Neural cell (in vitro differentiated cells): ENCODE results near the gene ENOX1. TPM values are rescaled to one million over a fixed set of nuclear protein-coding genes. Genes with fewer than 3 reads are reported as not detected.

Experiments used
- H2AFZ ChIP-seq: fragments of 200-600, 300-800 bp; sonication (generic), shearing (Covaris generic); 2 replicates; pipeline ENCODE4 v1.6.0; 2014; ENCODE audit warnings: low read depth, mild to moderate bottlenecking, antibody characterized with exemption, low read length, moderate library complexity
- H3F3A ChIP-seq: fragments of 200-600 bp; shearing (Covaris generic); 2 replicates; pipeline ENCODE4 v1.6.1; 2016; ENCODE audit warnings: mild to moderate bottlenecking, moderate library complexity, mixed read lengths, antibody characterized with exemption, low read length; ENCODE audit not compliant: insufficient read depth, poor library complexity, severe bottlenecking
- H3K27ac ChIP-seq: fragments of 200-600, 300-800 bp; sonication (generic), shearing (Covaris generic); 2 replicates; pipeline ENCODE4 v1.5.1; 2014; ENCODE audit warnings: mild to moderate bottlenecking, low read length, moderate library complexity
- H3K27me3 ChIP-seq: fragments of 300-800, 200-600 bp; sonication (generic), shearing (Covaris generic); 2 replicates; pipeline ENCODE4 v1.6.0; 2014; ENCODE audit warnings: mild to moderate bottlenecking, low read depth, low read length, moderate library complexity; ENCODE audit not compliant: insufficient read depth
- H3K36me3 ChIP-seq: fragments of 300-800, 200-600 bp; sonication (generic), shearing (Covaris generic); 2 replicates; pipeline ENCODE4 v1.5.1; 2014; ENCODE audit warnings: mild to moderate bottlenecking, antibody characterized with exemption, low read length, moderate library complexity; ENCODE audit not compliant: insufficient read depth
- H3K4me2 ChIP-seq: fragments of 300-800, 200-600 bp; sonication (generic), shearing (Covaris generic); 2 replicates; pipeline ENCODE4 v1.6.0; 2014; ENCODE audit warnings: mild to moderate bottlenecking, low read length
- H3K4me3 ChIP-seq: fragments of 300-800, 200-600 bp; sonication (generic), shearing (Covaris generic); 2 replicates; pipeline ENCODE4 v1.5.1; 2014; ENCODE audit warnings: mild to moderate bottlenecking, low read length, moderate library complexity
- H3K79me2 ChIP-seq: fragments of 200-600 bp; shearing (Covaris generic); replicated peaks from 2 replicates; pipeline ENCODE4 v1.6.0; 2014; ENCODE audit warnings: mild to moderate bottlenecking, low read length, moderate library complexity; ENCODE audit not compliant: insufficient read depth
- H3K9ac ChIP-seq: fragments of 300-800, 200-600 bp; sonication (generic), shearing (Covaris generic); 2 replicates; pipeline ENCODE4 v1.6.1; 2016; ENCODE audit warnings: mild to moderate bottlenecking, low read length, mixed read lengths
- H3K9me2 ChIP-seq: fragments of 200-600 bp; shearing (Covaris generic); 2 replicates; pipeline ENCODE4 v1.6.1; 2016; ENCODE audit warnings: mild to moderate bottlenecking, low read length, mixed read lengths; ENCODE audit not compliant: insufficient read depth
- H3K9me3 ChIP-seq: fragments of 200-600, 300-800 bp; sonication (generic), shearing (Covaris generic); 2 replicates; pipeline ENCODE4 v1.6.1; 2016; ENCODE audit warnings: mild to moderate bottlenecking, mixed run types, low read length, moderate library complexity, mixed read lengths
- H4K20me1 ChIP-seq: fragments of 200-600 bp; shearing (Covaris generic); 2 replicates; pipeline ENCODE4 v1.6.1; 2016; ENCODE audit warnings: mild to moderate bottlenecking, mixed run types; ENCODE audit not compliant: insufficient read depth
- EP300 ChIP-seq: fragments of 450-650 bp; conservative IDR thresholded peaks from 2 replicates; pipeline ENCODE4 v1.6.1; 2014; ENCODE audit warnings: antibody characterized with exemption, mild to moderate bottlenecking, moderate library complexity; ENCODE audit not compliant: poor library complexity, severe bottlenecking
- EZH2 ChIP-seq: fragments of 200-600, 300-800 bp; shearing (Covaris generic), sonication (generic); IDR thresholded peaks from 2 replicates; pipeline ENCODE4 v1.6.1; 2014; ENCODE audit warnings: antibody characterized with exemption, low read length, borderline replicate concordance, mild to moderate bottlenecking; ENCODE audit not compliant: insufficient read depth, poor library complexity, severe bottlenecking
- MXI1 ChIP-seq: fragments of 450-650 bp; conservative IDR thresholded peaks from 2 replicates; pipeline ENCODE4 v1.6.1; 2014; ENCODE audit warnings: antibody characterized with exemption, mild to moderate bottlenecking; ENCODE audit not compliant: poor library complexity, severe bottlenecking
- POLR2AphosphoS5 ChIP-seq: IDR thresholded peaks from 2 replicates; pipeline ENCODE4 v1.6.1; 2012
- RAD21 ChIP-seq: fragments of 450-650 bp; conservative IDR thresholded peaks from 2 replicates; pipeline ENCODE4 v1.6.1; 2014; ENCODE audit warnings: antibody characterized with exemption, mild to moderate bottlenecking, moderate library complexity
- SMC3 ChIP-seq: fragments of 450-650 bp; conservative IDR thresholded peaks from 2 replicates; pipeline ENCODE4 v1.6.1; 2014; ENCODE audit warnings: antibody characterized with exemption, mild to moderate bottlenecking, moderate library complexity; ENCODE audit not compliant: poor library complexity
- TAF1 ChIP-seq: IDR thresholded peaks from 2 replicates; pipeline ENCODE4 v1.6.1; 2012; ENCODE audit warnings: low read depth
- polyA plus RNA-seq: library from polyadenylated mRNA; depleted of rRNA; stranded (reverse); fragments of >200 nt; gene quantifications from 2 replicates; pipeline ENCODE4 v1.2.3, GENCODE V29; 2014
- TF ChIP-seq, protein P1 (sequence below): IDR thresholded peaks from 2 replicates; pipeline ENCODE4 v1.6.1; 2012; ENCODE audit warnings: borderline replicate concordance
- TF ChIP-seq, protein P2 (sequence below): fragments of 450-650 bp; IDR thresholded peaks from 2 replicates; pipeline ENCODE4 v1.5.1; 2014; ENCODE audit warnings: antibody characterized with exemption, mild to moderate bottlenecking, moderate library complexity; ENCODE audit not compliant: poor library complexity, severe bottlenecking

Gene ENOX1
- polyA plus RNA-seq, 1 donor from 2014 or later: 42.6 TPM

DNA sequence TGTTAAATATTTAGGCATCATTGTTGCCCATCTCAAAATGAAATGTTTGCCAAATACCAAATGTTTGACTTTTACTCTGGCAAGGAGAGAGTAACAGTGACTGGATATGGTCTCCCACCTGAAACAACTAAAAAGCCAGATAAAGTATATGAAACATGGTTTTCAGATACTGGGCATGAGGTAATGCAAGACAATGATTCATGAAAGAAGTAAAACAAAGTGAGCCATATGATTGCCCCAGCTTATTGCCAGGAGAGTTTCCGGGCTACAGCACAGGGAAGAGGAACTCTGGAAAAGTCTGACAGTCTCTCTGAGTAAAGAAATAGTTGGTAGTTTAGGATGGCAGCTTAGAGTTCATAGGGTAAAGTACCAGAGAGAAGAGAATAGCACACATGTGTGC, 408.8 kb downstream of the ENOX1 start:
- no peaks in the 10 kb centered on the region for H3K9me3 ChIP-seq
- no peaks in the 10 kb centered on the region for H4K20me1 ChIP-seq
- no peaks in the 10 kb centered on the region for H3K36me3 ChIP-seq
- H2AFZ ChIP-seq: no peak overlapping the region
- TF ChIP-seq SMC3 (no peak), RAD21 (no peak), EP300 (no peak), EZH2 (no peak), MXI1 (no peak), TAF1 (no peak), POLR2AphosphoS5 (no peak)
- TF ChIP-seq, protein P1, sequence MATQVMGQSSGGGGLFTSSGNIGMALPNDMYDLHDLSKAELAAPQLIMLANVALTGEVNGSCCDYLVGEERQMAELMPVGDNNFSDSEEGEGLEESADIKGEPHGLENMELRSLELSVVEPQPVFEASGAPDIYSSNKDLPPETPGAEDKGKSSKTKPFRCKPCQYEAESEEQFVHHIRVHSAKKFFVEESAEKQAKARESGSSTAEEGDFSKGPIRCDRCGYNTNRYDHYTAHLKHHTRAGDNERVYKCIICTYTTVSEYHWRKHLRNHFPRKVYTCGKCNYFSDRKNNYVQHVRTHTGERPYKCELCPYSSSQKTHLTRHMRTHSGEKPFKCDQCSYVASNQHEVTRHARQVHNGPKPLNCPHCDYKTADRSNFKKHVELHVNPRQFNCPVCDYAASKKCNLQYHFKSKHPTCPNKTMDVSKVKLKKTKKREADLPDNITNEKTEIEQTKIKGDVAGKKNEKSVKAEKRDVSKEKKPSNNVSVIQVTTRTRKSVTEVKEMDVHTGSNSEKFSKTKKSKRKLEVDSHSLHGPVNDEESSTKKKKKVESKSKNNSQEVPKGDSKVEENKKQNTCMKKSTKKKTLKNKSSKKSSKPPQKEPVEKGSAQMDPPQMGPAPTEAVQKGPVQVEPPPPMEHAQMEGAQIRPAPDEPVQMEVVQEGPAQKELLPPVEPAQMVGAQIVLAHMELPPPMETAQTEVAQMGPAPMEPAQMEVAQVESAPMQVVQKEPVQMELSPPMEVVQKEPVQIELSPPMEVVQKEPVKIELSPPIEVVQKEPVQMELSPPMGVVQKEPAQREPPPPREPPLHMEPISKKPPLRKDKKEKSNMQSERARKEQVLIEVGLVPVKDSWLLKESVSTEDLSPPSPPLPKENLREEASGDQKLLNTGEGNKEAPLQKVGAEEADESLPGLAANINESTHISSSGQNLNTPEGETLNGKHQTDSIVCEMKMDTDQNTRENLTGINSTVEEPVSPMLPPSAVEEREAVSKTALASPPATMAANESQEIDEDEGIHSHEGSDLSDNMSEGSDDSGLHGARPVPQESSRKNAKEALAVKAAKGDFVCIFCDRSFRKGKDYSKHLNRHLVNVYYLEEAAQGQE: no peak
- TF ChIP-seq, protein P2, sequence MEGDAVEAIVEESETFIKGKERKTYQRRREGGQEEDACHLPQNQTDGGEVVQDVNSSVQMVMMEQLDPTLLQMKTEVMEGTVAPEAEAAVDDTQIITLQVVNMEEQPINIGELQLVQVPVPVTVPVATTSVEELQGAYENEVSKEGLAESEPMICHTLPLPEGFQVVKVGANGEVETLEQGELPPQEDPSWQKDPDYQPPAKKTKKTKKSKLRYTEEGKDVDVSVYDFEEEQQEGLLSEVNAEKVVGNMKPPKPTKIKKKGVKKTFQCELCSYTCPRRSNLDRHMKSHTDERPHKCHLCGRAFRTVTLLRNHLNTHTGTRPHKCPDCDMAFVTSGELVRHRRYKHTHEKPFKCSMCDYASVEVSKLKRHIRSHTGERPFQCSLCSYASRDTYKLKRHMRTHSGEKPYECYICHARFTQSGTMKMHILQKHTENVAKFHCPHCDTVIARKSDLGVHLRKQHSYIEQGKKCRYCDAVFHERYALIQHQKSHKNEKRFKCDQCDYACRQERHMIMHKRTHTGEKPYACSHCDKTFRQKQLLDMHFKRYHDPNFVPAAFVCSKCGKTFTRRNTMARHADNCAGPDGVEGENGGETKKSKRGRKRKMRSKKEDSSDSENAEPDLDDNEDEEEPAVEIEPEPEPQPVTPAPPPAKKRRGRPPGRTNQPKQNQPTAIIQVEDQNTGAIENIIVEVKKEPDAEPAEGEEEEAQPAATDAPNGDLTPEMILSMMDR: no peak
- H3K4me2 ChIP-seq: no peak overlapping the region
- no peaks in the 10 kb centered on the region for H3K9me2 ChIP-seq
- no peaks in the 10 kb centered on the region for H3F3A ChIP-seq
- H3K27me3 ChIP-seq: no peaks in the 10 kb centered on the region
- no peak overlapping the region for H3K9ac ChIP-seq
- no peak overlapping the region for H3K27ac ChIP-seq
- H3K79me2 ChIP-seq: no peaks in the 10 kb centered on the region
- H3K4me3 ChIP-seq: no peak overlapping the region

DNA sequence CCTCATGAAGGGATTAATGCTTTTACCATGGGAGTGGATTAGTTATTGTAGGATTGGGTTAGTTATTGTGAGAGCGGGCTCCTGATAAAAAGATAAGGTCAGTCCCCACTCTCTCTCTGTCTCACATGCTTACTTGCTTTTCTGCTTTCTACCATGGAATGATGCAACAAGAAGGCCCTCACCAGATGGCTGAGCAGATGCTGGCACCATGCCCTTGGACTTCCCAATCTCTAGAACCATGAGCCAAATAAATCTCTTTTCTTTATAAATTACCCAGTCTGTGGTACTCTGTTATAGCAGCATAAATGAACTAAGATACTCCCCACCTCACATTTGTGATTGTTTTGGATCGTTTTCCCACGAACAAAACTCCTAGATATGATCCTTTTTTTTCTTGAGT, 409.6 kb downstream of the ENOX1 start:
- no peaks in the 10 kb centered on the region for H3K9me3 ChIP-seq
- H3K9me2 ChIP-seq: no peaks in the 10 kb centered on the region
- no peak overlapping the region for H2AFZ ChIP-seq
- no peaks in the 10 kb centered on the region for H4K20me1 ChIP-seq
- no peak overlapping the region for H3K9ac ChIP-seq
- no peaks in the 10 kb centered on the region for H3K36me3 ChIP-seq
- no peak overlapping the region for H3K27ac ChIP-seq
- no peak overlapping the region for H3K4me3 ChIP-seq
- H3F3A ChIP-seq: no peaks in the 10 kb centered on the region
- H3K27me3 ChIP-seq: no peaks in the 10 kb centered on the region
- no peaks in the 10 kb centered on the region for H3K79me2 ChIP-seq
- TF ChIP-seq, protein P1: no peak
- TF ChIP-seq POLR2AphosphoS5 (no peak), RAD21 (no peak), EZH2 (no peak), TAF1 (no peak), SMC3 (no peak)
- TF ChIP-seq, protein P2: no peak
- no peak overlapping the region for H3K4me2 ChIP-seq
